ENCODE measurements around the gene OR51A2.
"Not testable (repeated sequence)": the region's sequence is repeated elsewhere in the genome, so short reads cannot be mapped to it uniquely, and the experiment has no call there.

OR51A2 gene

GRCh38 chr11:4955613-4956012, at the start of gene OR51A2:
Gene OR51A2, minus strand, starts transcription at chr11:4955713. Its CDS starts 0 bp downstream, at chr11:4955713.
- not testable (repeated sequence) for TF ChIP-seq GATA2, GATA3 (IDR thresholded peaks at IDR 0.05; ENCODE audit: low read depth, low read length)

GRCh38 chr11:5004424-5005274, 49.1 kb upstream of the OR51A2 start:
- no peak for TF ChIP-seq GATA2 (IDR thresholded peaks at IDR 0.05; ENCODE audit: low read depth, low read length)
- TF ChIP-seq GATA3 (IDR thresholded peaks at IDR 0.05; ENCODE audit: low read depth, low read length) = no peak

- TF ChIP-seq GATA2 (IDR thresholded peaks at IDR 0.05; ENCODE audit: low read depth, low read length) (no peak), GATA3 (IDR thresholded peaks at IDR 0.05; ENCODE audit: low read depth, low read length) (no peak)
These were observed 39.0 kb upstream of the OR51A2 start, which contains the start of gene OR51L1 for GRCh38 chr11:4994551-4994950. Gene OR51L1, plus strand, starts transcription at chr11:4994851. Its CDS starts 4,132 bp downstream, at chr11:4998983.

DNA sequence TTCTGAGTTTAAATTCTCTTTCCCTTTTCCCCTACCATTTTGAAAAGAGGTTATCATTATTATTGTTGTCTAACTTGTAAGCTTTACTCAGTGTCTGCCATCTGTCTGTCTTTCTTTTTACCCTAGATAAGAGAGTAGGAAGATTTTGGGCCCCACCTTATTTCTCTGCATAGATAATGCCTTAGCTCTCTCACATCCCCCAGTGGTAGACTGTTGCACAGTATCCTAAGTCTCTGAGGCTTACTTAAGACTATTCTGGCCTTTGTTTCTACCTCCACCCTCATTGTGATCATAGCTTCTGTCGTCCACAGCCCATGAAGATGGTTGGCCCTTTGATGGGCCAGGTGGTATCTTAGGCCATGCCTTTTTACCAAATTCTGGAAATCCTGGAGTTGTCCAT, 35.5 kb upstream of the OR51A2 start:
- TF ChIP-seq GATA3 (IDR thresholded peaks at IDR 0.05; ENCODE audit: low read depth, low read length) (no peak), GATA2 (IDR thresholded peaks at IDR 0.05; ENCODE audit: low read depth, low read length) (no peak)

- TF ChIP-seq GATA3 (IDR thresholded peaks at IDR 0.05; ENCODE audit: low read depth, low read length) = no peak
- no peak for TF ChIP-seq GATA2 (IDR thresholded peaks at IDR 0.05; ENCODE audit: low read depth, low read length)
These were observed 28.3 kb upstream of the OR51A2 start for GRCh38 chr11:4983841-4984240.

- TF ChIP-seq GATA3 (IDR thresholded peaks at IDR 0.05; ENCODE audit: low read depth, low read length) = no peak
- no peak for TF ChIP-seq GATA2 (IDR thresholded peaks at IDR 0.05; ENCODE audit: low read depth, low read length)
These were observed 27.2 kb upstream of the OR51A2 start for GRCh38 chr11:4982678-4983077.

- TF ChIP-seq GATA2 (IDR thresholded peaks at IDR 0.05; ENCODE audit: low read depth, low read length) (no peak), GATA3 (IDR thresholded peaks at IDR 0.05; ENCODE audit: low read depth, low read length) (no peak)
These were observed 23.5 kb upstream of the OR51A2 start for GRCh38 chr11:4979036-4979435.

DNA sequence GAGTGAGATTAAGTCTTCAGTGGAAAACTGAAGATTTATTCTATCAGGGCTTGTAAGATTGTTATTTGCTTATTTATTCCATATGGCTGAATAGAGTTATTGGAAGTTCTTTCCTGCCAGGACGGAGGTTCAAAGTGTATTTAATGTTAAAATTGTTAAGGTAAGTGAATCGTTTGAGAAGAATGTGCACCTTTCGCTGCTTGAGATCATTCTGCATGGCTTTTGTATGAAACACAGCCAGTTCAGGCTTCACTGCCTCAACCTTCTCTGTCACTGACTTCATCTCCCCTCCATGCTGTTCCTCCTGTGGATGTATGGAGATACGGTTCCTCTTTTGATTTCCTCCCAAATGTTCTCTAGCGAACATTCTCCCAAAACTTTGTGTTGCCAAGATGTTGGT, 19.9 kb upstream of the OR51A2 start:
- no peak for TF ChIP-seq GATA3 (IDR thresholded peaks at IDR 0.05; ENCODE audit: low read depth, low read length)
- TF ChIP-seq GATA2 (IDR thresholded peaks at IDR 0.05; ENCODE audit: low read depth, low read length) = no peak

GRCh38 chr11:4962816-4963215, 7.3 kb upstream of the OR51A2 start:
- TF ChIP-seq GATA3 (IDR thresholded peaks at IDR 0.05; ENCODE audit: low read depth, low read length) (no peak), GATA2 (IDR thresholded peaks at IDR 0.05; ENCODE audit: low read depth, low read length) (no peak)

DNA sequence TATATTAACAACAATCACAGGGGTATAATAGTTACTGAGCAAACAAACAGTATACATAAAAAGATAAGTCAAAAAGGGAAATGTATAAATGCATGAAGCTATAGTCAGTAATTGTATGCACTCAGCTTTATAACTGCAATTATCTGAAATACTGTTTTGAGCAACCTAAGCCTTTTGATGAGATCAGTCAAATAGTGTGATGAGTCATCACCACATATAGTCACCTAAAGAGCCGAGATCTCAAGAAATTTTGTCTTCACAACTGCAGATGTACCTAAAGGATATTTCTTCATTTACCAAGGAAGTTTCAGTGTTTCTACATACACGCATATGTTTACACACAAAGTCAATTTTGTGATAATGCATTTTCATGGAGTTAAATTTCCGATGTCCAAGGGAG, 5.4 kb upstream of the OR51A2 start:
- TF ChIP-seq GATA2 (IDR thresholded peaks at IDR 0.05; ENCODE audit: low read depth, low read length) (no peak), GATA3 (IDR thresholded peaks at IDR 0.05; ENCODE audit: low read depth, low read length) (no peak)

DNA sequence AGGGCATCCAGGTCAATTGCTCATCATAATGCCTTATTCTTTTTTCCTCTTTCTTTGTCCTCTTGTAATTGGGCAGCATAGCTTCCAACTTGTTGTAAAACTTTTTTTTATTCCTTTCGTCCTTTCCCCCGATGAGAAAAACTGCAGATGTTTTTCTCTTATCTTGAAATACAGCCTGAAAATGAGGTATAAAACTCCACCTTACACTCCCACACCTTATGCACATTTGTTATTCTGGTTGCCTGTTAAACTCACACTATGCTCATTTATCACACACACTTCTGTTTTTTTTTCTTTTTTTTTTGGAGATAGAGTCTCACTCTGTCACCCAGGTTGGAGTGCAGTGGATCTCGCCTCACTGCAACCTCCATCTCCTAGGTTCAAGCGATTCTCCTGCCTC, 1.9 kb upstream of the OR51A2 start:
- no peak for TF ChIP-seq GATA3 (IDR thresholded peaks at IDR 0.05; ENCODE audit: low read depth, low read length)
- TF ChIP-seq GATA2 (IDR thresholded peaks at IDR 0.05; ENCODE audit: low read depth, low read length) = no peak

DNA sequence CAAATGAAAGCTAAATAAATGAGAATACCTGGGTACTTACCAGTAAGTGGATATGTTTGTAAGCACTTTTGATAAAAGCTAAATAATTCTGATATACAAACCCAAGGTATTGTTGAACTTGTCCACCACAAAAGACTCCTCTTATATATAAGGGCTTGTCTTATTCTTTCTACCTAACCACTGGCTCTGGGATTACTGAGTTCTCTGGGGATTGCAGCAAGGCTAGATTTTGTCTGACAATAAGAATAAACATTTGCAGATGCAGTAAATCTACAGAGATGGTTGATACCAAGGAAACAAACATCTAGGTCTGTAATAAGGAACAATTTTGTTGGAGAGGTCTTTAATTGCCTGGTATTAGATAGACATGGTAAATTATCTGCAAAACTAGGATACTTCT, 8.0 kb downstream of the OR51A2 start, which contains the start of gene OR51A4:
Gene OR51A4 (minus strand): TSS at position 101 of the 400 bp plus-strand sequence. CDS start 505 bp downstream, outside the sequence.
- TF ChIP-seq GATA2 (IDR thresholded peaks at IDR 0.05; ENCODE audit: low read depth, low read length) (no peak), GATA3 (IDR thresholded peaks at IDR 0.05; ENCODE audit: low read depth, low read length) (no peak)

DNA sequence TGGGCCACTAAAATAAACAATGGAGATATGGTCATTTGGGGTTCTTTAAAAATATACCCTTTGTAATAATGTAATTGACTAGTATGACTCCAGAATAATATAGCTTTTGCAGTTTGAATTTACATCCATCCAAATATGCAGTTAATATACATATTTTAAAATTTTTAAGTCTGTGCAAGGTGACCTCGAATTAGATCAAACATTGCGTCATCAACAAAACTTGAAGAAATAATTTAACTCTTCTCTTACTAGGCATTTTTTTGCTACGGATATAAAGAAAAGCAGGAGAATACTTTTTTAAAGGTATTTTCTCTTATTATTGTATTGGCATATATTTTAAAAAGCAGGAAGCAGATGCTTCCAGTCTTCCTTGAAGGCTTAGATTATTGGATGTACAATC, 18.8 kb downstream of the OR51A2 start:
- TF ChIP-seq GATA3 (IDR thresholded peaks at IDR 0.05; ENCODE audit: low read depth, low read length) = no peak
- no peak for TF ChIP-seq GATA2 (IDR thresholded peaks at IDR 0.05; ENCODE audit: low read depth, low read length)

DNA sequence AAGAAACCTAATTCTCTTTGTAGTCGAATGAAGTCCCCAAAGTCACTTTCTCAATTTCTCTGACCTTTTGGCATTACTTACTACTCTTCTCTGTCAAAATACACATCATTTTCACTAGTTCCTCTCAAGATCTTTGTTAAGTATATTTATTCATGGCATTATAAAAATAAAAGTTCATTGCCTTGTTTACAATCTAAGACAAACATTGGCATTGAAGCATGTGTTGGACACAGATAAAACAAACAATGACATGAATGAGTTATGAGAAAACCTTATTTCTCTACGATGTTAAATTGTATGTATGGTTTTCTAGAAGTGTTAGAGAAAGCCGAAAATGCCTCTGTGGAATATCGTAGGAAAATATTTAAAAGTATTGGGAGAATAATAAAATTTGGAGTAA, 22.8 kb downstream of the OR51A2 start:
- TF ChIP-seq GATA3 (IDR thresholded peaks at IDR 0.05; ENCODE audit: low read depth, low read length) (no peak), GATA2 (IDR thresholded peaks at IDR 0.05; ENCODE audit: low read depth, low read length) (no peak)

DNA sequence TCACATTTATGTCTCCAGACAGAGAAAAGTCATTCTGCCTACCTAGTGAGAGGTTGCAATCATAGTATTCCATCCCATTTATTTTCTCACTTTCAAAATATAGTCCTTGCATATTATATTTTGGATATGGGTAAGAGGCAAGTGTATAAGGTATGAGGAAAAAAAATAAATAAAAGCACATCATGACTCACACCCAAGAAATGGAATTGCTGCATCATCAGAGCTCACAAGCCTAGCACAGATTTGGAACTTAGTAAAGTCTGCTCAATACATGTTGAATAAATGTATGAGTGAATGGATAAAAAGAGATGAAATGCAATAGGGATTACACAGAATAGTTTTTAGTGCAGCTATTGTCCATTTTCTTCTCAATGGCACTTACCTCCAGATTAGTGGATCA, 28.9 kb downstream of the OR51A2 start:
- TF ChIP-seq GATA2 (IDR thresholded peaks at IDR 0.05; ENCODE audit: low read depth, low read length) (no peak), GATA3 (IDR thresholded peaks at IDR 0.05; ENCODE audit: low read depth, low read length) (no peak)

All from SH-SY5Y (cell line).